HepG2 (cell line): ENCODE results near the gene SHISA4. TPM values are rescaled to one million over a fixed set of nuclear protein-coding genes. Genes with fewer than 3 reads are reported as not detected.

ENCODE experiments used
- BRCA1 ChIP-seq: sonication (generic); formaldehyde crosslinking; IDR thresholded peaks from 2 replicates; pipeline ENCODE4 v1.4.0; 2020; ENCODE audit warnings: missing genetic modification reagents
- CC2D1A ChIP-seq: sonication (generic); formaldehyde crosslinking; IDR thresholded peaks from 2 replicates; pipeline ENCODE4 v1.8.1; 2023; ENCODE audit warnings: mild to moderate bottlenecking, missing genetic modification reagents
- CCAR2 ChIP-seq: fragments of 200-400 bp; formaldehyde crosslinking; optimal IDR thresholded peaks from 2 replicates; pipeline ENCODE3; 2018; ENCODE audit warnings: low read depth, mild to moderate bottlenecking, low read length, moderate library complexity
- ERF ChIP-seq: IDR thresholded peaks from 2 replicates; pipeline ENCODE4 v1.6.1; 2018; ENCODE audit warnings: missing biosample characterization, missing genetic modification reagents
- HCFC1 ChIP-seq: fragments of 150-350 bp; IDR thresholded peaks from 2 replicates; pipeline ENCODE4 v1.6.1; 2014; ENCODE audit warnings: low read depth, low read length
- IKZF1 ChIP-seq: fragments of 450-650 bp; IDR thresholded peaks from 2 replicates; pipeline ENCODE4 v1.7.1; 2016
- KLF11 ChIP-seq: IDR thresholded peaks from 2 replicates; pipeline ENCODE4 v1.6.1; 2016; ENCODE audit warnings: missing compliant biosample characterization
- KLF12 ChIP-seq: sonication (generic); formaldehyde crosslinking; IDR thresholded peaks from 2 replicates; pipeline ENCODE4 v1.4.0; 2020; ENCODE audit warnings: missing genetic modification reagents, borderline replicate concordance
- MAFK ChIP-seq, 2 experiments: IDR thresholded peaks in 1 of 2; conservative IDR thresholded peaks in 1 of 2; 2 replicates each; pipeline ENCODE4 v1.6.1; 2011; ENCODE audit warnings: improper control_type of control experiment in 2 of 2, low read length in 2 of 2
- NFIC ChIP-seq: IDR thresholded peaks from 2 replicates; pipeline ENCODE4 v1.6.1; 2012; ENCODE audit warnings: mild to moderate bottlenecking, low read length, inconsistent platforms
- PCBP1 ChIP-seq: fragments of 200-400 bp; formaldehyde crosslinking; IDR thresholded peaks from 2 replicates; pipeline ENCODE4 v1.6.1; 2017; ENCODE audit warnings: mild to moderate bottlenecking, low read depth, low read length, borderline replicate concordance
- SP4 ChIP-seq: sonication (generic); formaldehyde crosslinking; IDR thresholded peaks from 2 replicates; pipeline ENCODE4 v1.8.1; 2023; ENCODE audit warnings: mild to moderate bottlenecking, missing genetic modification reagents
- TOPORS ChIP-seq: sonication (generic); formaldehyde crosslinking; IDR thresholded peaks from 2 replicates; pipeline ENCODE4 v1.8.0; 2023; ENCODE audit warnings: mild to moderate bottlenecking, missing genetic modification reagents
- XBP1 ChIP-seq: sonication (generic); formaldehyde crosslinking; IDR thresholded peaks from 2 replicates; pipeline ENCODE4 v1.5.0; 2020; ENCODE audit warnings: missing genetic modification reagents
- YY1 ChIP-seq: IDR thresholded peaks from 2 replicates; pipeline ENCODE4 v1.6.1; 2011; ENCODE audit warnings: low read length, low read depth, moderate library complexity, mild to moderate bottlenecking; ENCODE audit not compliant: insufficient read depth, insufficient replicate concordance
- ZBTB40 ChIP-seq, 2 experiments: fragments of 450-650 bp in 1 of 2; sonication (generic) in 1 of 2; formaldehyde crosslinking in 1 of 2; IDR thresholded peaks; 2 replicates each; pipeline versions ENCODE4 v1.6.1 to v1.8.0; 2016 to 2022; ENCODE audit warnings: antibody characterized with exemption in 1 of 2, mild to moderate bottlenecking in 1 of 2, missing genetic modification reagents in 1 of 2
- ZKSCAN1 ChIP-seq: fragments of 150-350 bp; IDR thresholded peaks from 2 replicates; pipeline ENCODE4 v1.6.1; 2014; ENCODE audit warnings: low read length
- ZNF224 ChIP-seq: sonication (generic); formaldehyde crosslinking; IDR thresholded peaks from 2 replicates; pipeline ENCODE4 v1.5.0; 2020; ENCODE audit warnings: mild to moderate bottlenecking, missing genetic modification reagents
- ZNF431 ChIP-seq: sonication (generic); formaldehyde crosslinking; IDR thresholded peaks from 2 replicates; pipeline ENCODE4 v1.9.0; 2022; ENCODE audit warnings: missing genetic modification reagents, low read depth, mild to moderate bottlenecking, borderline replicate concordance
- ZNF441 ChIP-seq: sonication (generic); formaldehyde crosslinking; IDR thresholded peaks from 2 replicates; pipeline ENCODE4 v1.7.0; 2021; ENCODE audit warnings: missing genetic modification reagents, borderline replicate concordance
- ZNF672 ChIP-seq: sonication (generic); formaldehyde crosslinking; IDR thresholded peaks from 2 replicates; pipeline ENCODE4 v1.8.1; 2022; ENCODE audit warnings: missing genetic modification reagents
- ZNF780A ChIP-seq: sonication (generic); formaldehyde crosslinking; IDR thresholded peaks from 2 replicates; pipeline ENCODE4 v1.8.0; 2022; ENCODE audit warnings: mild to moderate bottlenecking, missing genetic modification reagents, moderate library complexity
- ZSCAN20 ChIP-seq: sonication (generic); formaldehyde crosslinking; IDR thresholded peaks from 2 replicates; pipeline ENCODE4 v1.4.0; 2020; ENCODE audit warnings: missing genetic modification reagents, mild to moderate bottlenecking, borderline replicate concordance
- polyA plus RNA-seq, 8 experiments: library from polyadenylated mRNA; depleted of rRNA in 3 of 8; stranded (reverse) in 7 of 8; unstranded in 1 of 8; fragments of >200 nt; fragmentation: Illumina TruSeq in 4 of 8; extraction: Trizol in 4 of 8; gene quantifications; 2 replicates each; pipeline versions ENCODE4 v1.2.1 to v1.2.3, GENCODE V29; 2011 to 2016; ENCODE audit warnings: low read depth in 4 of 8, missing spikeins in 1 of 8, mixed read lengths in 1 of 8; ENCODE audit not compliant: insufficient read depth in 1 of 8
- total RNA-seq, 5 experiments: library from RNA; depleted of rRNA; stranded (reverse); fragments of >200 nt; fragmentation: Illumina TruSeq; extraction: Trizol; gene quantifications; 2 replicates each; pipeline ENCODE4 v1.2.3, GENCODE V29; 2016; ENCODE audit warnings: low read depth in 1 of 5

Gene SHISA4
- total and polyA plus RNA-seq, 2 of the 13 experiments (the other 11 are each of a cell fraction or from before 2014, with no cell fraction given): 0.51 to 1.0 TPM

- TF ChIP-seq ZNF224 (CRISPR knock-in tag) (no peak), SP4 (CRISPR knock-in tag) (no peak), ZBTB40 (IDR thresholded peaks at IDR 0.05) (no peak), ZBTB40 (CRISPR knock-in tag; IDR thresholded peaks at IDR 0.05) (no peak), TOPORS (CRISPR knock-in tag) (no peak), KLF12 (CRISPR knock-in tag) (no peak), NFIC (no peak), ZNF672 (CRISPR knock-in tag) (no peak), MAFK (conservative IDR thresholded peaks at IDR 0.05 in 1 of 2, IDR thresholded peaks at IDR 0.05 in 1 of 2; ENCODE audit: low read length in 2 of 2) (no peak), YY1 (no peak), XBP1 (no peak), KLF11 (no peak), CC2D1A (no peak), ZNF441 (CRISPR knock-in tag) (peak; percentile 75; the same call in 1 of the 2 replicates), ZNF780A (CRISPR knock-in tag) (no peak), HCFC1 (no peak), BRCA1 (CRISPR knock-in tag) (no peak), IKZF1 (no peak), ZKSCAN1 (no peak), PCBP1 (0 out of 2 replicates have a peak, but pooled peaks have one; percentile 27), ZNF431 (no peak), ERF (CRISPR knock-in tag) (peak; percentile 58; the same call in 1 of the 2 replicates), CCAR2 (no peak), ZSCAN20 (CRISPR knock-in tag) (no peak)
Observed at GRCh38 chr1:201895913-201896807, 7.5 kb downstream of the SHISA4 start (continued).
